B cell (primary cell): ENCODE results near the gene PRM1. TPM values are rescaled to one million over a fixed set of nuclear protein-coding genes. Genes with fewer than 3 reads are reported as not detected.

ENCODE experiments used
- ATAC-seq: fragments of 200-7000 bp; cut with Tn5 transposase; one replicate; pipeline ENCODE4 v1.10.0; 2021; ENCODE audit warnings: low read depth, mild to moderate bottlenecking, moderate number of reproducible peaks, moderate library complexity
- CTCF ChIA-PET: fragments of 350-600 bp; sonication (Branson Sonifier 250); formaldehyde crosslinking; loops from one replicate; lab custom pipeline; 2021; ENCODE audit warnings: antibody characterized with exemption, inconsistent platforms; lab: Charles Lee
- POLR2A ChIA-PET: fragments of 350-600 bp; sonication (Branson Sonifier 250); formaldehyde crosslinking; loops from one replicate; lab custom pipeline; 2021; ENCODE audit warnings: antibody characterized with exemption; lab: Charles Lee
- DNase-seq: peaks from one replicate; pipeline ENCODE4 v3.0.0; 2013
- H2AFZ ChIP-seq: 2 replicates; pipeline ENCODE4 v1.6.1; 2012; ENCODE audit warnings: mild to moderate bottlenecking, low read depth, low read length; ENCODE audit not compliant: insufficient read depth, poor library complexity, severe bottlenecking
- H3K27ac ChIP-seq, 2 donors: 1 replicate in 1 of 2; 2 replicates in 1 of 2; pipeline ENCODE4 v1.5.1; 2012 to 2013; ENCODE audit warnings: low read length in 2 of 2, mild to moderate bottlenecking in 2 of 2, moderate library complexity in 1 of 2
- H3K27me3 ChIP-seq, 4 experiments: fragments of 200-600 bp in 1 of 4; sonication (generic) in 1 of 4; replicated peaks in 1 of 4; 1 replicate in 2 of 4; 2 replicates in 2 of 4; pipeline versions ENCODE4 v1.6.1 to v1.7.0; 2013 to 2016; ENCODE audit warnings: low read length in 3 of 4, mild to moderate bottlenecking in 2 of 4, mixed read lengths in 1 of 4, moderate library complexity in 1 of 4; ENCODE audit not compliant: insufficient read depth in 4 of 4, control insufficient read depth in 3 of 4; ENCODE audit errors: control extremely low read depth in 1 of 4
- H3K36me3 ChIP-seq, 2 experiments: replicated peaks in 1 of 2; 1 replicate in 1 of 2; 2 replicates in 1 of 2; pipeline versions ENCODE4 v1.6.1 to v1.7.1; 2013; ENCODE audit warnings: low read length in 1 of 2; ENCODE audit not compliant: insufficient read depth in 2 of 2, control insufficient read depth in 1 of 2; ENCODE audit errors: control extremely low read depth in 1 of 2, extremely low read depth in 1 of 2
- H3K4me1 ChIP-seq, 2 donors: fragments of 200-600 bp in 1 of 2; sonication (generic) in 1 of 2; 1 replicate in 1 of 2; 2 replicates in 1 of 2; pipeline versions ENCODE4 v1.5.1 to v1.6.1; 2013 to 2017; ENCODE audit warnings: low read length in 2 of 2; ENCODE audit not compliant: control insufficient read depth in 2 of 2, insufficient read depth in 2 of 2
- H3K4me2 ChIP-seq: replicated peaks from 2 replicates; pipeline ENCODE3; 2012; ENCODE audit warnings: mild to moderate bottlenecking, low read depth, low read length; ENCODE audit not compliant: poor library complexity, severe bottlenecking
- H3K4me3 ChIP-seq, 5 experiments: fragments of 200-600 bp in 1 of 5; sonication (generic) in 1 of 5; 1 replicate in 3 of 5; 2 replicates in 2 of 5; pipeline versions ENCODE4 v1.5.1 to v1.7.0; 2011 to 2016; ENCODE audit warnings: low read length in 4 of 5, mild to moderate bottlenecking in 4 of 5, low read depth in 2 of 5, control low read depth in 1 of 5, moderate library complexity in 1 of 5; ENCODE audit not compliant: insufficient read depth in 1 of 5; ENCODE audit errors: control extremely low read depth in 1 of 5, extremely low read depth in 1 of 5
- H3K79me2 ChIP-seq: fragments of 200-600 bp; sonication (generic); one replicate; pipeline ENCODE4 v1.6.0; 2016; ENCODE audit warnings: low read length; ENCODE audit not compliant: control insufficient read depth, insufficient read depth
- H3K9ac ChIP-seq: fragments of 200-600 bp; sonication (generic); 2 replicates; pipeline ENCODE4 v1.6.1; 2017; ENCODE audit warnings: mild to moderate bottlenecking, low read length, moderate library complexity
- H3K9me3 ChIP-seq, 3 donors: one replicate each; pipeline versions ENCODE4 v1.6.1 to v1.7.1; 2013; ENCODE audit warnings: low read length in 2 of 3; ENCODE audit not compliant: control insufficient read depth in 2 of 3, insufficient read depth in 1 of 3; ENCODE audit errors: control extremely low read depth in 1 of 3
- H4K20me1 ChIP-seq: 2 replicates; pipeline ENCODE4 v1.6.0; 2012; ENCODE audit warnings: mild to moderate bottlenecking, low read length; ENCODE audit not compliant: insufficient read depth, control insufficient read depth, poor library complexity, severe bottlenecking
- H3K27ac Mint-ChIP-seq: one replicate; pipeline ENCODE4 v1.8.0; 2021; ENCODE audit warnings: mixed read lengths
- H3K27me3 Mint-ChIP-seq: one replicate; pipeline ENCODE4 v1.8.0; 2021; ENCODE audit warnings: mixed read lengths
- H3K4me1 Mint-ChIP-seq: one replicate; pipeline ENCODE4 v1.8.0; 2021; ENCODE audit warnings: mixed read lengths
- H3K4me3 Mint-ChIP-seq: one replicate; pipeline ENCODE4 v1.8.0; 2021; ENCODE audit warnings: mixed read lengths
- H3K9me3 Mint-ChIP-seq: one replicate; pipeline ENCODE4 v1.8.0; 2022; ENCODE audit warnings: mixed read lengths; ENCODE audit not compliant: insufficient read depth
- CTCF ChIP-seq: fragments of 200-600 bp; IDR thresholded peaks from one replicate; pipeline ENCODE4 v1.8.0; 2022; ENCODE audit warnings: antibody characterized with exemption, mild to moderate bottlenecking
- EZH2 ChIP-seq: IDR thresholded peaks from 2 replicates; pipeline ENCODE4 v1.6.1; 2012; ENCODE audit warnings: borderline replicate concordance, low read depth, mild to moderate bottlenecking, moderate library complexity, low read length; ENCODE audit not compliant: insufficient read depth, poor library complexity, severe bottlenecking
- WGBS: methylation state at CpG from one replicate; pipeline ENCODE4 v1.1.5; 2013; ENCODE audit warnings: missing lambda C conversion rate; ENCODE audit not compliant: insufficient coverage; 5-methylcytosine and 5-hydroxymethylcytosine counted together
- intact Hi-C: fragments of 100-400 bp; cut with micrococcal nuclease; formaldehyde crosslinking; loops from one replicate; pipeline ENCODE4 v1.10.0; 2022
- polyA plus RNA-seq: library from polyadenylated mRNA; depleted of rRNA; stranded (reverse); fragments of >200 nt; gene quantifications from 2 replicates; pipeline ENCODE4 v1.2.3, GENCODE V29; 2012
- total RNA-seq, 2 donors: library from RNA; stranded (reverse); fragments of 120-200 nt in 1 of 2; gene quantifications; 1 replicate in 1 of 2; 2 replicates in 1 of 2; pipeline versions ENCODE4 v1.2.3 to v1.2.4, GENCODE V29; 2013 to 2022

The PRM1 gene
- total and polyA plus RNA-seq, 2 donors (not counting 1 experiment from before 2014, with no cell fraction given) = not detected

- no peaks in the 10 kb centered on the region for H3K27me3 ChIP-seq
- no peaks in the 10 kb centered on the region for H3K9me3 Mint-ChIP-seq
- no peaks in the 10 kb centered on the region for H3K79me2 ChIP-seq
- H3K9me3 ChIP-seq = peaks cover 0 to 3% (median 0%) of the 10 kb centered on the region in 3 donors
- WGBS = 91% methylated on average over 20 of the region's 30 CpGs
- no peak within 1 kb of the TSS for H3K4me2 ChIP-seq
- intact Hi-C loops = no loop called here
- H3K9ac ChIP-seq = no peak within 1 kb of the TSS
- ATAC-seq (no peak), DNase-seq (no peak)
- H3K4me1 Mint-ChIP-seq = no peaks in the 10 kb centered on the region
- H3K4me3 ChIP-seq = no peak within 1 kb of the TSS
- no peak within 1 kb of the TSS for H2AFZ ChIP-seq
- no peak for TF ChIP-seq CTCF
- TF ChIP-seq EZH2 = no peak
- no peaks in the 10 kb centered on the region for H3K4me1 ChIP-seq
- ChIA-PET POLR2A (interaction anchor here (1.5 kb wide), 1 partner anchor 16 kb away, joined by 7 read pairs; no protein-coding TSS in a partner anchor), CTCF (interaction anchor here (1.1 to 1.4 kb wide), 4 partner anchors 12 to 289 kb away, joined by 3 read pairs; no protein-coding TSS in a partner anchor)
- H3K27ac ChIP-seq = no peak within 1 kb of the TSS
- H3K27ac Mint-ChIP-seq = no peak within 1 kb of the TSS
- no peaks in the 10 kb centered on the region for H3K36me3 ChIP-seq
- H3K27me3 Mint-ChIP-seq = no peaks in the 10 kb centered on the region
- H3K4me3 Mint-ChIP-seq = no peak within 1 kb of the TSS
- H4K20me1 ChIP-seq = no peaks in the 10 kb centered on the region
Observed at GRCh38 chr16:11272921-11273720, 8.0 kb downstream of the PRM1 start, which contains the start of gene PRM3. Gene PRM3 (minus strand): TSS chr16:11273629. CDS start chr16:11273595, 34 bp downstream.

GRCh38 chr16:11272484-11272883 lies 8.6 kb downstream of the PRM1 start:
- TF ChIP-seq CTCF (no peak), EZH2 (no peak)
- intact Hi-C loops = no loop called here
- ATAC-seq (no peak), DNase-seq (no peak)
- no peaks in the 10 kb centered on the region for H3K27me3 Mint-ChIP-seq
- no peaks in the 10 kb centered on the region for H3K79me2 ChIP-seq
- no peak overlapping the region for H3K27ac ChIP-seq
- no peak overlapping the region for H3K4me3 Mint-ChIP-seq
- H3K4me3 ChIP-seq = no peak overlapping the region
- ChIA-PET CTCF (interaction anchor here (1.1 kb wide), 1 partner anchor 289 kb away, joined by 3 read pairs; no protein-coding TSS in a partner anchor), POLR2A (no interaction called here)
- peaks cover 0 to 3% (median 0%) of the 10 kb centered on the region in 3 donors for H3K9me3 ChIP-seq
- no peaks in the 10 kb centered on the region for H3K4me1 ChIP-seq
- no peak overlapping the region for H2AFZ ChIP-seq
- H4K20me1 ChIP-seq = no peaks in the 10 kb centered on the region
- H3K9me3 Mint-ChIP-seq = no peaks in the 10 kb centered on the region
- 90% methylated on average over 6 of the region's 6 CpGs for WGBS
- H3K27me3 ChIP-seq = no peaks in the 10 kb centered on the region
- no peaks in the 10 kb centered on the region for H3K4me1 Mint-ChIP-seq
- H3K4me2 ChIP-seq = no peak overlapping the region
- H3K27ac Mint-ChIP-seq = no peak overlapping the region
- no peaks in the 10 kb centered on the region for H3K36me3 ChIP-seq
- no peak overlapping the region for H3K9ac ChIP-seq
